SK-N-SH (cell line): ENCODE results near the gene PHKB. TPM values are rescaled to one million over a fixed set of nuclear protein-coding genes. Genes with fewer than 3 reads are reported as not detected.

ENCODE experiments used
- CTCF ChIA-PET: fragments of 300-600, 350-600 bp; formaldehyde crosslinking; extraction: SDS; loops from one replicate; lab custom pipeline; 2021; lab: Yijun Ruan, JAX
- POLR2A ChIA-PET: fragments of 350-600 bp; sonication (Branson Sonifier 250); formaldehyde crosslinking; extraction: SDS; loops from one replicate; lab custom pipeline; 2020; ENCODE audit warnings: antibody characterized with exemption, inconsistent platforms; lab: Yijun Ruan, JAX
- DNase-seq: peaks from one replicate; pipeline ENCODE4 v3.0.0; 2012
- H2AFZ ChIP-seq: fragments of 200-600 bp; sonication (generic); 2 replicates; pipeline ENCODE4 v1.8.1; 2016; ENCODE audit warnings: antibody characterized with exemption, mild to moderate bottlenecking, low read depth
- H3F3A ChIP-seq: fragments of 200-600 bp; sonication (generic); replicated peaks from 2 replicates; pipeline ENCODE3; 2016; ENCODE audit warnings: antibody characterized with exemption, mild to moderate bottlenecking; ENCODE audit not compliant: insufficient read depth
- H3K27ac ChIP-seq, 2 experiments: fragments of 200-500 bp in 1 of 2; fragments of 200-600 bp in 1 of 2; sonication (Bioruptor generic) in 1 of 2; sonication (generic), shearing (Covaris generic) in 1 of 2; 2 replicates each; pipeline versions ENCODE4 v1.5.1 to v1.6.1; 2014 to 2016; ENCODE audit warnings: low read depth in 2 of 2, inconsistent platforms in 1 of 2, low read length in 1 of 2, mild to moderate bottlenecking in 1 of 2, mixed read lengths in 1 of 2
- H3K27me3 ChIP-seq: fragments of 200-600 bp; sonication (generic), shearing (Covaris generic); 2 replicates; pipeline ENCODE4 v1.6.1; 2016; ENCODE audit warnings: mixed run types; ENCODE audit not compliant: insufficient read depth
- H3K36me3 ChIP-seq, 2 experiments: fragments of 200-500 bp in 1 of 2; fragments of 200-600 bp in 1 of 2; sonication (Bioruptor generic) in 1 of 2; sonication (generic) in 1 of 2; replicated peaks in 1 of 2; 2 replicates each; pipeline versions ENCODE3 to v1.5.1; 2014 to 2016; ENCODE audit warnings: low read length in 1 of 2, mild to moderate bottlenecking in 1 of 2; ENCODE audit not compliant: insufficient read depth in 2 of 2, control insufficient read depth in 1 of 2
- H3K4me1 ChIP-seq, 2 experiments: fragments of 200-500 bp in 1 of 2; fragments of 200-600 bp in 1 of 2; sonication (Bioruptor generic) in 1 of 2; sonication (generic), shearing (Covaris generic) in 1 of 2; 2 replicates each; pipeline versions ENCODE4 v1.5.1 to v1.6.1; 2014 to 2016; ENCODE audit warnings: low read depth in 1 of 2, low read length in 1 of 2, mixed run types in 1 of 2; ENCODE audit not compliant: insufficient read depth in 2 of 2, control insufficient read depth in 1 of 2
- H3K4me2 ChIP-seq: fragments of 200-600 bp; sonication (generic), shearing (Covaris generic); 2 replicates; pipeline ENCODE4 v1.6.1; 2017; ENCODE audit warnings: mixed run types
- H3K4me3 ChIP-seq, 2 experiments: fragments of 200-500 bp in 1 of 2; fragments of 200-600 bp in 1 of 2; sonication (Bioruptor generic) in 1 of 2; sonication (generic), shearing (Covaris generic) in 1 of 2; 2 replicates each; pipeline versions ENCODE4 v1.5.1 to v1.8.1; 2014 to 2016; ENCODE audit warnings: low read depth in 2 of 2, inconsistent platforms in 1 of 2, low read length in 1 of 2, mild to moderate bottlenecking in 1 of 2, mixed read lengths in 1 of 2, moderate library complexity in 1 of 2
- H3K79me2 ChIP-seq: fragments of 200-600 bp; sonication (generic); 2 replicates; pipeline ENCODE4 v1.8.1; 2017; ENCODE audit warnings: mild to moderate bottlenecking; ENCODE audit not compliant: insufficient read depth
- H3K9ac ChIP-seq: fragments of 200-600 bp; sonication (generic); 2 replicates; pipeline ENCODE4 v1.6.1; 2017; ENCODE audit warnings: mixed run types
- H3K9me2 ChIP-seq: fragments of 200-600 bp; sonication (generic); 2 replicates; pipeline ENCODE4 v1.6.1; 2017; ENCODE audit warnings: mixed run types
- H3K9me3 ChIP-seq: fragments of 200-600 bp; sonication (generic); 2 replicates; pipeline ENCODE4 v1.6.1; 2017; ENCODE audit warnings: mixed run types, mild to moderate bottlenecking, moderate library complexity
- H4K20me1 ChIP-seq: fragments of 200-600 bp; sonication (generic); 2 replicates; pipeline ENCODE4 v1.6.1; 2017; ENCODE audit warnings: mild to moderate bottlenecking, mixed run types; ENCODE audit not compliant: insufficient read depth
- CHD2 ChIP-seq: fragments of 150-350 bp; IDR thresholded peaks from 2 replicates; pipeline ENCODE4 v1.6.1; 2018; ENCODE audit warnings: low read length; ENCODE audit not compliant: partially characterized antibody
- CTCF ChIP-seq: fragments of 200-600 bp; sonication (generic); IDR thresholded peaks from 2 replicates; pipeline ENCODE4 v1.6.1; 2017; ENCODE audit warnings: antibody characterized with exemption, mild to moderate bottlenecking, moderate library complexity
- EZH2phosphoT487 ChIP-seq: fragments of 200-600 bp; sonication (generic); IDR thresholded peaks from 2 replicates; pipeline ENCODE4 v1.6.1; 2017; ENCODE audit warnings: low read depth, mixed run types, mild to moderate bottlenecking, antibody characterized with exemption, moderate library complexity, borderline replicate concordance
- FOSL2 ChIP-seq: IDR thresholded peaks from 2 replicates; pipeline ENCODE4 v1.4.0; 2012; ENCODE audit warnings: low read depth, mild to moderate bottlenecking, moderate library complexity, borderline replicate concordance
- GABPA ChIP-seq: IDR thresholded peaks from 2 replicates; pipeline ENCODE4 v1.4.0; 2012; ENCODE audit warnings: low read depth, mild to moderate bottlenecking
- IRF3 ChIP-seq: fragments of 150-350 bp; IDR thresholded peaks from 2 replicates; pipeline ENCODE4 v1.6.1; 2016; ENCODE audit warnings: mild to moderate bottlenecking, low read depth, low read length
- JUND ChIP-seq: IDR thresholded peaks from 2 replicates; pipeline ENCODE4 v1.4.0; 2012
- MAX ChIP-seq: IDR thresholded peaks from 2 replicates; pipeline ENCODE4 v1.4.0; 2012; ENCODE audit warnings: low read depth
- MEF2A ChIP-seq: IDR thresholded peaks from 2 replicates; pipeline ENCODE4 v1.4.0; 2012; ENCODE audit warnings: low read depth, borderline replicate concordance
- NFIC ChIP-seq: IDR thresholded peaks from 2 replicates; pipeline ENCODE4 v1.4.0; 2012; ENCODE audit warnings: borderline replicate concordance
- NRF1 ChIP-seq: IDR thresholded peaks from 2 replicates; pipeline ENCODE4 v1.6.1; 2012; ENCODE audit warnings: low read depth, mild to moderate bottlenecking, low read length
- POLR2AphosphoS5 ChIP-seq: IDR thresholded peaks from 2 replicates; pipeline ENCODE4 v1.6.1; 2012; ENCODE audit warnings: low read depth, low read length
- RAD21 ChIP-seq: IDR thresholded peaks from 2 replicates; pipeline ENCODE4 v1.6.1; 2012; ENCODE audit warnings: mild to moderate bottlenecking, low read length
- RCOR1 ChIP-seq: fragments of 150-350 bp; IDR thresholded peaks from 2 replicates; pipeline ENCODE4 v1.6.1; 2017; ENCODE audit warnings: antibody characterized with exemption, low read length
- RFX5 ChIP-seq: IDR thresholded peaks from 2 replicates; pipeline ENCODE4 v1.6.1; 2012; ENCODE audit warnings: mild to moderate bottlenecking, improper control_type of control experiment, low read length
- RXRA ChIP-seq: IDR thresholded peaks from 2 replicates; pipeline ENCODE4 v1.4.0; 2012; ENCODE audit warnings: low read depth, mild to moderate bottlenecking, borderline replicate concordance
- SIN3A ChIP-seq: IDR thresholded peaks from 2 replicates; pipeline ENCODE4 v1.6.1; 2012; ENCODE audit warnings: low read depth, mild to moderate bottlenecking, low read length, moderate library complexity, borderline replicate concordance
- TCF12 ChIP-seq: IDR thresholded peaks from 2 replicates; pipeline ENCODE4 v1.4.0; 2012
- USF1 ChIP-seq: IDR thresholded peaks from 2 replicates; pipeline ENCODE4 v1.4.0; 2012; ENCODE audit warnings: low read depth, borderline replicate concordance
- USF2 ChIP-seq: fragments of 150-350 bp; IDR thresholded peaks from 2 replicates; pipeline ENCODE4 v1.6.1; 2017; ENCODE audit warnings: antibody characterized with exemption, low read length, low read depth, borderline replicate concordance
- YY1 ChIP-seq: IDR thresholded peaks from 2 replicates; pipeline ENCODE4 v1.4.0; 2012; ENCODE audit warnings: low read depth, mild to moderate bottlenecking
- WGBS: methylation state at CpG from one replicate; pipeline ENCODE4 v1.1.6; 2017; ENCODE audit warnings: low lambda C conversion rate; 5-methylcytosine and 5-hydroxymethylcytosine counted together
- polyA plus RNA-seq, 3 experiments: library from polyadenylated mRNA; depleted of rRNA; stranded (reverse); fragments of >200 nt; gene quantifications; 2 replicates each; pipeline ENCODE4 v1.2.3, GENCODE V29; 2012

The PHKB gene
- polyA plus RNA-seq, 1 of the 3 experiments (the other 2 are of a cell fraction): 20.8 TPM

GRCh38 chr16:47636501-47637099, 175.5 kb downstream of the PHKB start:
- Histone ChIP-seq H3K4me3 (no peak overlapping the region), H3K27me3 (no peaks in the 10 kb centered on the region), H3K9me2 (no peaks in the 10 kb centered on the region), H3K27ac (no peak overlapping the region), H2AFZ (no peak overlapping the region), H3F3A (no peaks in the 10 kb centered on the region), H3K4me1 (no peaks in the 10 kb centered on the region), H3K79me2 (no peaks in the 10 kb centered on the region), H3K36me3 (peaks cover 2 to 3% of the 10 kb centered on the region in 2 experiments), H3K9me3 (no peaks in the 10 kb centered on the region), H4K20me1 (no peaks in the 10 kb centered on the region), H3K9ac (no peak overlapping the region), H3K4me2 (no peak overlapping the region)
- no peak for DNase-seq
- WGBS: 93% methylated on average over 3 of the region's 13 CpGs
- CTCF ChIA-PET: no interaction called here
- POLR2A ChIA-PET: no interaction called here
- no peak for TF ChIP-seq MAX
- no peak for TF ChIP-seq TCF12
- TF ChIP-seq CHD2: no peak
- TF ChIP-seq MEF2A: no peak
- TF ChIP-seq EZH2phosphoT487: no peak
- no peak for TF ChIP-seq USF2
- no peak for TF ChIP-seq YY1
- TF ChIP-seq CTCF: no peak
- TF ChIP-seq SIN3A: no peak
- TF ChIP-seq JUND: no peak
- no peak for TF ChIP-seq RAD21
- no peak for TF ChIP-seq RCOR1

GRCh38 chr16:47638175-47638574, 177.0 kb downstream of the PHKB start:
- DNase-seq: no peak
- Histone ChIP-seq H4K20me1 (no peaks in the 10 kb centered on the region), H3K9ac (no peak overlapping the region), H3K4me3 (no peak overlapping the region), H3K36me3 (peaks cover 3% of the 10 kb centered on the region in 2 experiments), H3K27ac (no peak overlapping the region), H3F3A (no peaks in the 10 kb centered on the region), H3K9me2 (no peaks in the 10 kb centered on the region), H3K79me2 (no peaks in the 10 kb centered on the region), H3K9me3 (no peaks in the 10 kb centered on the region), H3K27me3 (no peaks in the 10 kb centered on the region), H3K4me1 (peaks cover 0 to under 1% of the 10 kb centered on the region in 2 experiments; a peak in 1 of 4 replicates), H3K4me2 (no peak overlapping the region), H2AFZ (no peak overlapping the region)
- CTCF ChIA-PET: no interaction called here
- POLR2A ChIA-PET: no interaction called here
- 100% methylated on average over 1 of the region's 1 CpG for WGBS
- TF ChIP-seq CTCF (no peak), RFX5 (no peak), NRF1 (no peak), IRF3 (no peak), NFIC (no peak), YY1 (no peak), RXRA (no peak), USF1 (no peak), MEF2A (no peak), FOSL2 (no peak), POLR2AphosphoS5 (no peak), GABPA (no peak)
